WTC11 (cell line): ENCODE measurements around the gene ARG1. TPM values are rescaled to one million over a fixed set of nuclear protein-coding genes. Genes with fewer than 3 reads are reported as not detected.

Experiments
- CREM ChIP-seq: sonication (generic); formaldehyde crosslinking; IDR thresholded peaks from 2 replicates; pipeline ENCODE4 v1.8.1; 2022; ENCODE audit warnings: mild to moderate bottlenecking, missing genetic modification reagents, moderate library complexity
- E2F4 ChIP-seq: sonication (generic); formaldehyde crosslinking; IDR thresholded peaks from 2 replicates; pipeline ENCODE4 v1.8.1; 2022; ENCODE audit warnings: low read depth, mild to moderate bottlenecking, moderate library complexity, missing genetic modification reagents, borderline replicate concordance
- E2F5 ChIP-seq: sonication (generic); formaldehyde crosslinking; IDR thresholded peaks from 2 replicates; pipeline ENCODE4 v1.8.1; 2022; ENCODE audit warnings: mild to moderate bottlenecking, moderate library complexity, missing genetic modification reagents
- ESRRA ChIP-seq: sonication (generic); formaldehyde crosslinking; IDR thresholded peaks from 2 replicates; pipeline ENCODE4 v1.8.1; 2022; ENCODE audit warnings: mild to moderate bottlenecking, missing genetic modification reagents, borderline replicate concordance
- ETV6 ChIP-seq: sonication (generic); formaldehyde crosslinking; IDR thresholded peaks from 2 replicates; pipeline ENCODE4 v1.8.1; 2022; ENCODE audit warnings: mild to moderate bottlenecking, missing genetic modification reagents
- FOXP4 ChIP-seq: sonication (generic); formaldehyde crosslinking; IDR thresholded peaks from 2 replicates; pipeline ENCODE4 v1.8.0; 2022; ENCODE audit warnings: mild to moderate bottlenecking, missing genetic modification reagents
- GTF2I ChIP-seq: fragments of 250-450 bp; sonication (Bioruptor Pico); conservative IDR thresholded peaks from 2 replicates; pipeline ENCODE4 v1.4.0; 2021; ENCODE audit warnings: mild to moderate bottlenecking
- HMGA2 ChIP-seq: fragments of 250-450 bp; sonication (Bioruptor Pico); IDR thresholded peaks from 2 replicates; pipeline ENCODE4 v1.4.0; 2021; ENCODE audit warnings: mild to moderate bottlenecking, moderate library complexity
- IRF1 ChIP-seq: sonication (generic); formaldehyde crosslinking; IDR thresholded peaks from 2 replicates; pipeline ENCODE4 v1.8.0; 2023; ENCODE audit warnings: missing genetic modification reagents
- MAX ChIP-seq: sonication (generic); formaldehyde crosslinking; IDR thresholded peaks from 2 replicates; pipeline ENCODE4 v1.8.0; 2022; ENCODE audit warnings: mild to moderate bottlenecking, missing genetic modification reagents
- MLX ChIP-seq: sonication (generic); formaldehyde crosslinking; IDR thresholded peaks from 2 replicates; pipeline ENCODE4 v1.8.1; 2023; ENCODE audit warnings: mild to moderate bottlenecking, missing genetic modification reagents, moderate library complexity
- MYBL2 ChIP-seq: sonication (generic); formaldehyde crosslinking; IDR thresholded peaks from 2 replicates; pipeline ENCODE4 v1.8.1; 2023; ENCODE audit warnings: mild to moderate bottlenecking, moderate library complexity, missing genetic modification reagents
- NFYB ChIP-seq: sonication (generic); formaldehyde crosslinking; conservative IDR thresholded peaks from 2 replicates; pipeline ENCODE4 v1.8.0; 2022; ENCODE audit warnings: low read depth, missing genetic modification reagents
- PRRX2 ChIP-seq: fragments of 250-450 bp; sonication (Bioruptor Pico); IDR thresholded peaks from 2 replicates; pipeline ENCODE4 v1.8.0; 2021; ENCODE audit warnings: mild to moderate bottlenecking
- STAT6 ChIP-seq: sonication (generic); formaldehyde crosslinking; conservative IDR thresholded peaks from 2 replicates; pipeline ENCODE4 v1.8.1; 2023; ENCODE audit warnings: mild to moderate bottlenecking, low read depth, missing genetic modification reagents, moderate library complexity
- TEAD1 ChIP-seq: sonication (generic); formaldehyde crosslinking; IDR thresholded peaks from 2 replicates; pipeline ENCODE4 v1.8.0; 2022; ENCODE audit warnings: mild to moderate bottlenecking, missing genetic modification reagents
- TEAD4 ChIP-seq: sonication (generic); formaldehyde crosslinking; IDR thresholded peaks from 2 replicates; pipeline ENCODE4 v1.8.0; 2022; ENCODE audit warnings: mild to moderate bottlenecking, missing genetic modification reagents
- TP53 ChIP-seq: sonication (generic); formaldehyde crosslinking; IDR thresholded peaks from 2 replicates; pipeline ENCODE4 v1.8.1; 2023; ENCODE audit warnings: mild to moderate bottlenecking, missing genetic modification reagents
- USF2 ChIP-seq: sonication (generic); formaldehyde crosslinking; IDR thresholded peaks from 2 replicates; pipeline ENCODE4 v1.8.1; 2023; ENCODE audit warnings: mild to moderate bottlenecking, missing genetic modification reagents, moderate library complexity
- ZNF138 ChIP-seq: sonication (generic); formaldehyde crosslinking; conservative IDR thresholded peaks from 2 replicates; pipeline ENCODE4 v1.8.1; 2022; ENCODE audit warnings: mild to moderate bottlenecking, moderate library complexity, missing genetic modification reagents
- ZNF263 ChIP-seq: sonication (generic); formaldehyde crosslinking; IDR thresholded peaks from 2 replicates; pipeline ENCODE4 v1.8.1; 2022; ENCODE audit warnings: low read depth, mild to moderate bottlenecking, moderate library complexity, missing genetic modification reagents
- ZSCAN18 ChIP-seq: fragments of 250-450 bp; sonication (Bioruptor Pico); IDR thresholded peaks from 2 replicates; pipeline ENCODE4 v2.1.2; 2022; ENCODE audit warnings: mild to moderate bottlenecking, moderate library complexity
- total RNA-seq: library from RNA; stranded (reverse); gene quantifications from 3 replicates; pipeline ENCODE4 v1.2.3, GENCODE V29; 2021

ARG1 gene
- total RNA-seq, 1 experiment from 2014 or later, result 0.15 TPM

GRCh38 chr6:131627724-131628682 lies 55.0 kb downstream of the ARG1 start, which contains the start of gene MED23 (continued):
- TF ChIP-seq E2F4 (CRISPR knock-in tag) (no peak), IRF1 (CRISPR knock-in tag) (peak; percentile 58; the same call in 1 of the 2 replicates), ZNF263 (CRISPR knock-in tag) (no peak), MLX (CRISPR knock-in tag) (0 out of 2 replicates have a peak, but pooled peaks have one; percentile 40), MYBL2 (CRISPR knock-in tag) (peak; percentile 60; the same call in 1 of the 2 replicates), USF2 (CRISPR knock-in tag) (peak; percentile 18; the same call in 1 of the 2 replicates), ZNF138 (CRISPR knock-in tag) (peak; percentile 6; the same call in 1 of the 2 replicates), ETV6 (peak; percentile 99), FOXP4 (CRISPR knock-in tag) (peak; percentile 75; the same call in 1 of the 2 replicates), NFYB (no peak), TEAD4 (CRISPR knock-in tag) (no peak), HMGA2 (CRISPR knock-in tag) (0 out of 2 replicates have a peak, but pooled peaks have one; percentile 22), ESRRA (CRISPR knock-in tag) (0 out of 2 replicates have a peak, but pooled peaks have one; percentile 45), CREM (CRISPR knock-in tag) (peak; percentile 90), MAX (CRISPR knock-in tag) (0 out of 2 replicates have a peak, but pooled peaks have one; percentile 65), GTF2I (CRISPR knock-in tag) (no peak), PRRX2 (peak; percentile 81; the same call in 1 of the 2 replicates), STAT6 (CRISPR knock-in tag) (0 out of 2 replicates have a peak, but pooled peaks have one; percentile 39), E2F5 (CRISPR knock-in tag) (peak; percentile 63; the same call in 1 of the 2 replicates), TP53 (CRISPR knock-in tag) (peak; percentile 90; the same call in 1 of the 2 replicates), TEAD1 (CRISPR knock-in tag) (peak; percentile 97), ZSCAN18 (CRISPR knock-in tag) (0 out of 2 replicates have a peak, but pooled peaks have one; percentile 40)
